Measurements from ENCODE around the gene DDOST.
"Not testable (repeated sequence)": the region's sequence is repeated elsewhere in the genome, so short reads cannot be mapped to it uniquely, and the experiment has no call there.

DDOST gene

GRCh38 chr1:20625176-20626097 is 35.7 kb downstream of the DDOST start:
- DNase-seq (ENCODE audit: low read depth, low spot score), result no peak

GRCh38 chr1:20624709-20625108 is 36.5 kb downstream of the DDOST start:
- no peak for DNase-seq (ENCODE audit: low read depth, low spot score)

- DNase-seq (ENCODE audit: low read depth, low spot score), result no peak
Measured at GRCh38 chr1:20621012-20621411, 40.2 kb downstream of the DDOST start.

- no peak for DNase-seq (ENCODE audit: low read depth, low spot score)
Measured at GRCh38 chr1:20619999-20620398, 41.2 kb downstream of the DDOST start.

- DNase-seq (ENCODE audit: low read depth, low spot score), result no peak
Measured at GRCh38 chr1:20618550-20618949, 42.6 kb downstream of the DDOST start.

GRCh38 chr1:20616847-20617487 is 44.2 kb downstream of the DDOST start:
- DNase-seq (ENCODE audit: low read depth, low spot score), result no peak

GRCh38 chr1:20615946-20616846 is 45.0 kb downstream of the DDOST start:
- no peak for DNase-seq (ENCODE audit: low read depth, low spot score)

GRCh38 chr1:20614131-20614579 is 47.0 kb downstream of the DDOST start:
- no peak for DNase-seq (ENCODE audit: low read depth, low spot score)

GRCh38 chr1:20612221-20612746 is 48.9 kb downstream of the DDOST start:
- no peak for DNase-seq (ENCODE audit: low read depth, low spot score)

GRCh38 chr1:20611652-20612051 is 49.5 kb downstream of the DDOST start:
- DNase-seq (ENCODE audit: low read depth, low spot score), result no peak

- DNase-seq (ENCODE audit: low read depth, low spot score), result no peak
Measured at GRCh38 chr1:20610970-20611369, 50.2 kb downstream of the DDOST start.

- DNase-seq (ENCODE audit: low read depth, low spot score), result no peak
Measured at GRCh38 chr1:20609541-20609940, 51.6 kb downstream of the DDOST start.

- not testable (repeated sequence) for DNase-seq (ENCODE audit: low read depth, low spot score)
Measured at GRCh38 chr1:20606801-20607570, 54.2 kb downstream of the DDOST start.

- DNase-seq (ENCODE audit: low read depth, low spot score), result no peak
Measured at GRCh38 chr1:20604678-20605077, 56.5 kb downstream of the DDOST start.

GRCh38 chr1:20603504-20604464 is 57.4 kb downstream of the DDOST start:
- DNase-seq (ENCODE audit: low read depth, low spot score), result no peak

- no peak for DNase-seq (ENCODE audit: low read depth, low spot score)
Measured at GRCh38 chr1:20602851-20603450, 58.2 kb downstream of the DDOST start.

All from activated naive CD8-positive, alpha-beta T cell treated with anti-CD3 and anti-CD28 coated beads, Interleukin-2, amount 50 U/mL, for 16 hours (primary cell).